Testis (tissue), 3 donors: ENCODE results near the gene DLG3. TPM values are rescaled to one million over a fixed set of nuclear protein-coding genes. Genes with fewer than 3 reads are reported as not detected.

Source experiments
- DNase-seq: peaks from one replicate; pipeline ENCODE4 v3.0.0-alpha.2; 2019
- H3K27ac ChIP-seq, 2 donors: fragments of 200-600 bp; sonication (generic); one replicate each; pipeline ENCODE4 v1.5.1; 2019
- H3K27me3 ChIP-seq: fragments of 200-600 bp; sonication (generic); one replicate; pipeline ENCODE4 v1.5.1; 2019
- H3K36me3 ChIP-seq: fragments of 200-600 bp; sonication (generic); one replicate; pipeline ENCODE4 v1.5.1; 2017; ENCODE audit warnings: low read depth; ENCODE audit errors: missing control alignments
- H3K4me1 ChIP-seq: fragments of 200-600 bp; sonication (generic); one replicate; pipeline ENCODE4 v1.5.1; 2019
- H3K4me3 ChIP-seq, 2 donors: fragments of 200-600 bp; sonication (generic); one replicate each; pipeline ENCODE4 v1.5.1; 2017 to 2019
- H3K9me3 ChIP-seq: fragments of 200-600 bp; sonication (generic); one replicate; pipeline ENCODE4 v1.5.1; 2017
- CTCF ChIP-seq, 3 experiments: fragments of 450-650 bp in 2 of 3; fragments of 200-600 bp in 1 of 3; sonication (generic) in 1 of 3; IDR thresholded peaks; one replicate each; pipeline ENCODE4 v1.5.1; 2016 to 2019; ENCODE audit warnings: antibody characterized with exemption in 3 of 3, mild to moderate bottlenecking in 2 of 3, moderate library complexity in 1 of 3
- POLR2A ChIP-seq: fragments of 450-650 bp; IDR thresholded peaks from one replicate; pipeline ENCODE4 v1.6.1; 2017; ENCODE audit warnings: antibody characterized with exemption, mild to moderate bottlenecking, moderate library complexity
- WGBS, 2 donors: methylation state at CpG; one replicate each; pipeline ENCODE4 v1.1.5; 2018; 5-methylcytosine and 5-hydroxymethylcytosine counted together
- intact Hi-C: fragments of 100-400 bp; cut with DNase I; formaldehyde crosslinking; loops from one replicate; pipeline ENCODE4 v1.15.1; 2023; ENCODE audit warnings: low total_unique reads
- polyA plus RNA-seq: library from polyadenylated mRNA; stranded (reverse); fragments of 350-450 nt; fragmentation: Illumina TruSeq; extraction: RNeasy Lipid Tissue Mini Kit (QIAGEN cat#74804); gene quantifications from one replicate; pipeline ENCODE4 v1.2.3, GENCODE V29; 2014; ENCODE audit warnings: low read depth, low replicate concordance; ENCODE audit not compliant: insufficient read depth
- total RNA-seq, 2 donors: library from RNA; depleted of rRNA; stranded (reverse); fragments of >200 nt; gene quantifications; one replicate each; pipeline ENCODE4 v1.2.3, GENCODE V29; 2016

The DLG3 gene
- total and polyA plus RNA-seq, 3 donors from 2014 or later, result 5.6 to 7.8 (median 7.1) TPM

DNA sequence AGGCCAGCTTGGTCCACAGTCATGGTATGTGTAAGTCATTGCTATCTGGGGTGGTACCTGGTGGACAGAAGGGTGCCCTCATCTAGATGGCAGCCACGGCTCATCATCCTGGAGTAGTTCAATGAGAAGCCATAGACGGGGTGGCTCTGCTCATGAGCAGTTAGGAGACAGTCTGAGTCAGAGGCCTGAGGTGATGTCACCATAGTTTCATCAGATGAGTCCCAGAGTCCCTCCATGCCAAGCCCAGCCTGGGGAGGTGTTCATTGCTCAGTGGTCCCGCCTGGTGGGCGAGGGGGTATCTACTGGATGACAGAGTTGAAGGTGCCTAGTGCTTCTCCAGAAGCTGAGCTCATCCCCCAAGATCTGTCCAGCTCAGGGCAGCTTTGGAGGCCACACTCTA lies 49.8 kb downstream of the DLG3 start:
- intact Hi-C loops, result no loop called here
- H3K4me3 ChIP-seq, result no peak overlapping the region
- H3K27ac ChIP-seq, result no peak overlapping the region
- H3K27me3 ChIP-seq, result no peaks in the 10 kb centered on the region
- 97% methylated on average over 4 of the region's 4 CpGs; no CpG with 5 or more reads in 1 of the 2 donors for WGBS, 2 donors
- TF ChIP-seq CTCF (IDR thresholded peaks at IDR 0.05), result no peak
- no peak for TF ChIP-seq POLR2A
- no peaks in the 10 kb centered on the region for H3K4me1 ChIP-seq
- no peaks in the 10 kb centered on the region for H3K9me3 ChIP-seq
- DNase-seq, result no peak
- H3K36me3 ChIP-seq, result no peaks in the 10 kb centered on the region

GRCh38 chrX:70496491-70496890 lies 51.9 kb downstream of the DLG3 start:
- TF ChIP-seq POLR2A (no peak), CTCF (IDR thresholded peaks at IDR 0.05) (no peak)
- 95% methylated on average over 5 of the region's 5 CpGs; no CpG with 5 or more reads in 1 of the 2 donors for WGBS, 2 donors
- Histone ChIP-seq H3K27me3 (no peaks in the 10 kb centered on the region), H3K4me1 (no peaks in the 10 kb centered on the region), H3K4me3 (no peak overlapping the region), H3K36me3 (no peaks in the 10 kb centered on the region), H3K9me3 (no peaks in the 10 kb centered on the region), H3K27ac (no peak overlapping the region)
- intact Hi-C loops, result no loop called here
- no peak for DNase-seq

- no peak for TF ChIP-seq CTCF (IDR thresholded peaks at IDR 0.05)
- TF ChIP-seq POLR2A, result no peak
- WGBS, 2 donors, result 86 to 100% methylated on average over 2 to 3 of the region's 3 CpGs
- no peaks in the 10 kb centered on the region for H3K36me3 ChIP-seq
- no peaks in the 10 kb centered on the region for H3K27me3 ChIP-seq
- H3K4me3 ChIP-seq, result no peak overlapping the region
- intact Hi-C loops, result no loop called here
- no peaks in the 10 kb centered on the region for H3K4me1 ChIP-seq
- no peak for DNase-seq
- H3K27ac ChIP-seq, result no peak overlapping the region
- no peaks in the 10 kb centered on the region for H3K9me3 ChIP-seq
Measured at GRCh38 chrX:70497026-70497425, 52.4 kb downstream of the DLG3 start.

DNA sequence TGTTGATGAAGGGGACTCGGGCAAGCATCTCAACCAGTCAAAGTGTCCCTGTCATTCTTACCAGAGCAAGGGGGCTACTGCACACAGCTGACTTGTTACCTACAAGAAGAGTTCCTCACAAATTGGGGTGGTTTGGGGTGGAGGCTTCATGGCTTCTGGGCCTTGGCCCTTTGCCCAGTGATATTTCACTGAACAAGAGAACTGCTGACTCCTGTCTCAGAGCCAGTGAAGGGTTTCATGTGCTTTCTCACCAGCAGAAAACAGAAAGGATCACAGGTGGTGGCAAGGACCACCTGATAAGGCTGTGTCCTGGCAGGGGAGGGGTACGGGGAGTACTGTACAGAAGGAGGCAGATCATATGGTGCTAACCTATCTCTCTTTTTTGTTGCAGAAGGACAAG lies 53.5 kb downstream of the DLG3 start:
- WGBS, 2 donors, result 100% methylated on average over 2 of the region's 2 CpGs; no CpG with 5 or more reads in 1 of the 2 donors
- H3K27ac ChIP-seq, result no peak overlapping the region
- no peaks in the 10 kb centered on the region for H3K36me3 ChIP-seq
- no peaks in the 10 kb centered on the region for H3K4me1 ChIP-seq
- no peaks in the 10 kb centered on the region for H3K9me3 ChIP-seq
- H3K27me3 ChIP-seq, result no peaks in the 10 kb centered on the region
- intact Hi-C loops, result no loop called here
- TF ChIP-seq CTCF (IDR thresholded peaks at IDR 0.05), result no peak
- TF ChIP-seq POLR2A, result no peak
- H3K4me3 ChIP-seq, result no peak overlapping the region
- no peak for DNase-seq

- H3K9me3 ChIP-seq, result no peaks in the 10 kb centered on the region
- TF ChIP-seq CTCF (IDR thresholded peaks at IDR 0.05) (no peak), POLR2A (no peak)
- H3K36me3 ChIP-seq, result no peaks in the 10 kb centered on the region
- H3K4me3 ChIP-seq, result no peak overlapping the region
- 90 to 97% methylated on average over 4 of the region's 4 CpGs for WGBS, 2 donors
- intact Hi-C loops, result no loop called here
- no peaks in the 10 kb centered on the region for H3K27me3 ChIP-seq
- no peak overlapping the region for H3K27ac ChIP-seq
- no peak for DNase-seq
- no peaks in the 10 kb centered on the region for H3K4me1 ChIP-seq
Measured at GRCh38 chrX:70500826-70501225, 56.2 kb downstream of the DLG3 start.
